Measurements from ENCODE around the gene PRCC. TPM values are rescaled to one million over a fixed set of nuclear protein-coding genes. Genes with fewer than 3 reads are reported as not detected.

Gene PRCC
- total RNA-seq, 1 donor from 2014 or later: 70.9 TPM

- DNase-seq (ENCODE audit: low spot score): no peak
Measured at GRCh38 chr1:156795787-156796186, 28.5 kb downstream of the PRCC start.

GRCh38 chr1:156796340-156797097 lies 29.2 kb downstream of the PRCC start:
- DNase-seq (ENCODE audit: low spot score): no peak

DNA sequence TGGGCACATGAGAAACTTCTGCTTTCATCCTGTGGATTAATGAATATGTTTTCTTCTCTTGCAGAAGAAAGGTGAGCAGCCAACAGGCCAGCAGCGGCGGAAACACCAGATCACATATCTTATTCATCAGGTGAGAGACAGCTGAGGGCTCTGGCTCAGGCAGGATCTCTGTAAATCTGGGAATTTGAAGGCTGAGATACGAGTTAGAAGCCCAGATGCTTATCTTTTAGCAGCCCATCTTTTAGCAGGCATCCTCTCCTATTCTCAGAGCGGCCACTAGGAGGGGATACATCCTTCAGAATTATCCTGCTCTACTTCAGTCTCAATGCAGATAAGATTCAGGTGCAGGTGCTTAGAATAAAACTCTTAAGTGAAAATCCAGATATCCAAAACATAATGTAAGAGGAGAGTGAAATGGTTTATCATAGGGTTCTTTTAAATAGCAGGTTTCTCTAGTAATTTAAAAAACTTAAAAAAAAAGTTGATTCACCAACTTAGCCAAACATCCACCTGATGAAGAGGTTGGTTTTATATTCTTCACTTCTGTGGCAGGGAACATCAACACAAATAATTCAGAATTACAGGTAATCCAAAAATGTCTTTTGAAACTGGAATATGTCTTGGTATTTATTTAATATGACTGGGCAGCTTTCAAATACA lies 30.0 kb downstream of the PRCC start:
- DNase-seq (ENCODE audit: low spot score): no peak

- DNase-seq (ENCODE audit: low spot score): no peak
Measured at GRCh38 chr1:156801409-156802121, 34.2 kb downstream of the PRCC start.

- no peak for DNase-seq (ENCODE audit: low spot score)
Measured at GRCh38 chr1:156802421-156802935, 35.1 kb downstream of the PRCC start.

DNA sequence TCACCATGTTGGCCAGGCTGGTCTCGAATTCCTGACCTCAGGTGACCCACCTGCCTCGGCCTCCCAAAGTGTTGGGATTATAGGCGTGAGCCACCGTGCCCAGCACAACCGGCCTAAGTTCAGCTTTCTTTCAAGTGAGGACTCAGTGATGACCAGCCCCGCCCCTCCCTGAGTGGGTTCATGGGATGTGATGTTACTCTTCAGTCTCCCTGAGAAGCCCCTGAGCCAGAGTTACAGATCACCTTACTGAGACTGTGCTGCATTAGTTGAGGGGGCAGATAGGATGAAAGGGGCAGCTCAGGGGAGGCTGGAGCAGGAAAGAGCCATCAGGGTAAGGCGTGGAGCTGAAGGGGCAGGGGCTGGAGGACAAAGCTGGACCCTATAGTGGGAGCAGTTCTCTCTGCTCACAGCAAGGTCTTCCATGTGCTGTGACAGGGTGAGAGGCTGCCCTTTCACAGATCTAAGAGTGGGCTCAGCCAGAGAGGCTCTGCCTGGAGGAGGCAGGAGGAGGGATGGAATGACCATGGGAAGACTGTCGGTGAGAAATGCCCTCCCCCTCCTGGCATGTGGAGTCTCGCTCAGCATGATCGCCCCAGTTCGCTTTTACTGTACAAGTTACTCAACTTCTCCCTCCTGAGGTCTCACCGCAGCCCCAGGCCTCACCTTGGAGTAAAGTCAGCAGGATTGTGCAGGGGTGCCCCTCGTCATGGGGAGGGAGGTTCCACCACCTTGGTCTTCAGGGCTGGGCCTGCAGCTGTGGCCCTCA lies 35.9 kb downstream of the PRCC start:
- no peak for DNase-seq (ENCODE audit: low spot score)

- no peak for DNase-seq (ENCODE audit: low spot score)
Measured at GRCh38 chr1:156804026-156804425, 36.7 kb downstream of the PRCC start.

DNA sequence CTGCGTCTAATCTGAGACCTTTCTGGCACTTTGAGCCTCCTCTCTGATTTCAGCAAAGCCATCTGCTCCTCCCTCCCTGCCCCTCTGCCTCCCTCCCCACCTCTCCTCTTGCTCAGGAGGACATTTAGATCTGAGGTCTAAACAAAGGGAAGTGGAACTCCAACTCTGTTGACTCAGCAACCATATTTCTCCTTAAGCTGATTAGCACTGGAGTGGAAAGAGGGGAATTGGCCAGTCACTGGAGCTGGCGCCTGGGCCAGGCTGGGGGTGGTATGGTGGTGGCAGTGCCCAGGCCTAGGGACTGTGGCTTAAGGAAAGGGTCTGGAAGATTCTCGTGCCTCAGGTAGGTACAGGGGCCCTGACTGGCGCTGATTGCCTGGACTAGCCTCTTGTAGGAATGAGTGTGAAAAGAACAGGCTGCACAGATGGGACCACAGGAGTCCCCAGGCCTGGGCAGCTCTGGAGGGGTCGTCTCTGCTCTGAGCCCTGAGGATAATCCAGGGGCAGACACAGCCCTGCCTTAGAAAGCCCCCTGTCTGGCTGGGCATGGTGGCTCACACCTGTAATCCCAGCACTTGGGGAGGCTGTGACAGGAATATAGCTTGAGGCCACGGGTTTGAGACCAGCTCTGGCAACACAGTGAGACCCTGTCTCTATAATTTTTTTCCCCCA lies 37.4 kb downstream of the PRCC start:
- DNase-seq (ENCODE audit: low spot score): no peak

DNA sequence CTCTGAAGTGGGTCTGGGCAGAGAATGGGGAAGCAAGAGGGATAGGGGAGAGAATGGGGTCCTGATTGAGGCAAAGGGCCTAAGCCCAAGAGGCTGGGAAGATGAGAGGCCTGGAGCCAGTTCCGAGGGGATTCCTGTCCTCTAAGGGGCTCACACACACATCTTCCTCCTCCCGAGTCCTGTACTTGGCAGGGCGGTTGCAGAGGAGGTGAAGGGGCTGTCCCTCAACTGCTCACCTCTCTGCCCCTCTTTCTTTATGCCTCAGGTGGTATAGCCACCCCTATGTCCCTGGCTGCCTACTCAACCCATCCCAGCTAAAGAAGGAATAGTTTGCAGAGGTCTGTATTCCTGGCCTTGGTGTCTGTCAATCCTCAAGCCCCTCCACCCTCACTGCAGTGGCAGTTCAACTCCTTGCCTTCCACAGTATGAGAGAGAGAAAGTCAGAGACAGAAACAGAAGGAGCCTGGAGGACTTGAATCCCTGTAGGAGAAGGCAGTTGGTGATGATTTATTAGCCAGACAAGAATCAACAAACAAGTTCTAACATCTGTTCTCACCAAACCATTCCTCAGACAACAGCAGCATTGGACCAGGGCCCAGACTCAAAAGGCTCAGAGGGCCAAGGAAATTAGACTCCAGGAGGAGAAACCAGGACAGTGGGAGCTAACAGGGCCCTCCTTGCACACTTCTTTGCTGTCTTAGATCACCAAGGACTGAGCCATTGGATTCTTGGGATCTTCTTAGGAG lies 38.6 kb downstream of the PRCC start:
- peak; percentile 82 for DNase-seq (ENCODE audit: low spot score)

GRCh38 chr1:156806512-156807440 lies 39.4 kb downstream of the PRCC start:
- DNase-seq (ENCODE audit: low spot score): no peak

DNA sequence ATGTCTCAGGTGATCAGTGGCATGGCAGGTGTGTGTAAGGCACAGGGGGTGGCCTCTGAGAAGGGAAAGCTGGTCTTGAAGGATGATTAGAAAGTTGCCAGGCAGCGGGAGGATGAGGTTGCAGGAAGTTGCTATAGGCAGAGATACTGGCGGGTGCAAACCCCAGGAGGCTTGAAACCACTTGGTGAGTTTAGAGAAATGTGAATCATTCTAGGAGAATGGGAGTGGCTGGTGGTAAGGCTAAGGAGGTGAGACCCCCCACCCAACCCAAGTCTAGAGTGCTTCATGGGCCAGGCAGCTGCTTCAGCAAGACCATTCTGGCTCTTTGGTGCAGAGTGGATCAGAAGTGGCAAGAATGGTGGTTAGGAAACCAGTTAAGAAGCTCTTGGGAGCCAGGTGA lies 40.3 kb downstream of the PRCC start:
- no peak for DNase-seq (ENCODE audit: low spot score)

DNA sequence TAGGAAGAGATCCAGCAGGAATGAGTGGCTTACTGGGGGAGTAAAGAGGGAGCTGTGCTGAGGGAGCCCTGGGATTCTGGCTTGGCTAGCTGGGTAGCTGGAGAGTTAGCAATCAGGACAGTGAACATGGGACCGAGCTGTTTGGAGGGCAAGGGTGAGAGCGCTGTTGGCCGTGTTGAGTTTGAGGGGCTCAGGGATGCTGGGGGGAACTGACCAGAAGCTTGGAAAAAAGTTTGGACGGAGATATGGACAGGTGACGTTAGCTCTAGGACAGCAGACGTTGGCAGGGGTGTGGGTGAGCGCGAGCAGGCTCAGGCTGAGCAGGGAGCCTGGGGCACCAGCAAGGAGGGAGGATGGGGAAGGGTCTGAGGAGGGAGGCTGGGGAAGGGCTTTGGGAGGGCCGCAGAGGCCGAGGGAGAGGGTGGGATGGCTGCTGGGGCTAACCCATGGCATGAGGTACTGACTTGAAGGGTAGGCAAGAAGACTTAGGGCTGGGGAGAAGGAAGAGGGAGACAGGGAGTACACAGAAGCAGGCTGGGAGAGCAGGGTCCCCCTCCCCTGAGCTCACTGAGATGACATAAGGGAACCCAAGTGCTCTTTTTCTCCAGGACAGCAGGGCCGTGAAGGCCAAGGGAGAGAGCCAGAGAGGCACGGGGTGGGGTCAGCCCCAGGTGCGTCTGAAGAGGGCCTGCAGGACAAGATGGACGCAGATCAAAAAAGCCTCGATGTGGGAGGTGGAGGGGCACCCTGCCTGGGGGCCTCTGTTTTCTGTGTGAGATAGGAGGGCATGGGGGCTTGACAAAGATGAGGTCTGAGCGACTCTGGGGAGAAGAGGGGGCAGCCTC lies 41.1 kb downstream of the PRCC start:
- DNase-seq (ENCODE audit: low spot score): no peak

DNA sequence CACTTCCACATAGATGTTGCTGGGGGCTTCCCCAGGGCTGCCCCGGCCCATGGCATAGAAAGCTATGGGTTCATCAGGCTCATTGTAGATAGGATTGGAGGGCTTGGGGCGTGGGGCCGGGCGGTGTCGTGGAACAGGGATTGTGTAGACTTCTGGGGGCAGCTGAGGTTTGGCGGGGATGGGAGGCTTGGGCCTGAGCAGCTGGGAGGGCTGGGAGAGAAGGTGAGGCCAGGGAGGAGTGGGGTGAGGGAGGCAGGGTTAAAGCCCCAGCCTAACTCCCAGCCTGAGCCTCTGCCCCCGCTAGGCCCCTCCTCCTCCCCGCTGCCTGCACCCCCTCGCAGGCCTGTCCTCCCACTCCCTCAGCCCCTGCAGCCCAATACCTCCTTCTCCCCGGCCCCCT lies 41.9 kb downstream of the PRCC start:
- no peak for DNase-seq (ENCODE audit: low spot score)

DNA sequence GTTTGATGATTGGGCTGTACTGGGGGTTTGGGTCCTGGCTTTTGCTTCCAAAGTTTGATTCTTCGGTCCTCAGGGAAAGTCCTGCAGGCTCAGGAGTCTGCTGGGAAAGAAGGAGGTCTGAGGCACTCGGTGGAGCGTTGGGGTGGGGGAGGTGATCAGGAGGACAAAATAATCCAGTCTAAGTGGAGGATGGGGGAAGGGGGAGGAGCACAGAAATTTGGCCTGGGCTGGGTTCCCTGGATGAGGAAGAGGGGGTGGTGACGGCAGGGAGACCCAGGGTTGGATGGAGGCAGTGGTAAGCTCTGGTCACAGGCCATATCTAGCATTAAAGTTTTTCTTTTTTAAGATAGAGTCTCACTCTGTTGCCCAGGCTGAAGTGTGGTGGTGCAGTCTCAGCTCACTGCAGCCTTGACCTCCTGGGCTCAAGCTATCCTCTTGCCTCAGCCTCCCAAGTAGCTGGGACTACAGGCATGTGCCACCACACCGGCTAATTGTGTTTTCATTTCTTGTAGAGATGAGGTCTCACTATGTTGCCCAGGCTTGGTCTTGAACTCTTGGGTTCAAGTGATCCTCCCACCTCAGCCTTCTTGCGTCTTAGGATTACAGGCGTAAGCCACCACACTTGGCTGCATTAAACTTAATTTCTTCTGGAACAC lies 42.5 kb downstream of the PRCC start:
- DNase-seq (ENCODE audit: low spot score): no peak

GRCh38 chr1:156811168-156811567 lies 43.8 kb downstream of the PRCC start:
- DNase-seq (ENCODE audit: low spot score): no peak

DNA sequence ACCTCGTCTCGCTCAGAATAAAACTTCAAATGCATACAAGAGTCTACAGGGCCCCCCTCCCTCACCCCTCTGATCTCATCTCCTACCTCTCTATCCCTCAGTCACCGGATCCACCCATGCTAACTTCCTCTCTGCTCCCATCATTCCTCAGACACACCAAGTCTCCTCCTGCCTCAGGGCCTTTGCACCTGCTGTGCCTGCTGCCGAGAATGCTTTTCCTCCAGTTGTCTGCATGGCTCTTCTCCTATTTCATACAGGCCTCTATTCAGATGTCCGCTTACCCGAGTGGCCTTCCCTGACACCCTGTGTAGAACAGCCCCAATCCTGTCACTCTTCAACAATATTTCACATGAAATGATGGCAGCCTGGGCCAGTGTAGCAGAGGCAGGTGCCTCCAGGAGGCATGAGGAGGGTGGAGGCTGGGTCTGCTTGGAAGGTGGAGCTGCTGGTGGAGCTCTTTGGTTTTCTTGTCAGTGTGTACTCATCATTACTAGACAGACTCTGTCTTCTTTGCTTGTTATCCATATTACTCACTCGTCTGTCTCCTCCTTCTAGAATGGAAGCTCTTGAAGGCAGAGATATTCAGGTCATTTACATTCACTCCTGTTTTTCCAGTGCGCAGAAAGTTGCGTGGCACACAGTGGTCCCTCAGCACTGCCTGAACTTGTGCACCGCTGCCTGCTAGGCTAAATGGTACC lies 45.1 kb downstream of the PRCC start:
- DNase-seq (ENCODE audit: low spot score): no peak

- DNase-seq (ENCODE audit: low spot score): no peak
Measured at GRCh38 chr1:156813298-156813697, 46.0 kb downstream of the PRCC start.

Measured in ureter (tissue), 1 donor.